ENCODE measurements around the gene SEC14L2.

DNA sequence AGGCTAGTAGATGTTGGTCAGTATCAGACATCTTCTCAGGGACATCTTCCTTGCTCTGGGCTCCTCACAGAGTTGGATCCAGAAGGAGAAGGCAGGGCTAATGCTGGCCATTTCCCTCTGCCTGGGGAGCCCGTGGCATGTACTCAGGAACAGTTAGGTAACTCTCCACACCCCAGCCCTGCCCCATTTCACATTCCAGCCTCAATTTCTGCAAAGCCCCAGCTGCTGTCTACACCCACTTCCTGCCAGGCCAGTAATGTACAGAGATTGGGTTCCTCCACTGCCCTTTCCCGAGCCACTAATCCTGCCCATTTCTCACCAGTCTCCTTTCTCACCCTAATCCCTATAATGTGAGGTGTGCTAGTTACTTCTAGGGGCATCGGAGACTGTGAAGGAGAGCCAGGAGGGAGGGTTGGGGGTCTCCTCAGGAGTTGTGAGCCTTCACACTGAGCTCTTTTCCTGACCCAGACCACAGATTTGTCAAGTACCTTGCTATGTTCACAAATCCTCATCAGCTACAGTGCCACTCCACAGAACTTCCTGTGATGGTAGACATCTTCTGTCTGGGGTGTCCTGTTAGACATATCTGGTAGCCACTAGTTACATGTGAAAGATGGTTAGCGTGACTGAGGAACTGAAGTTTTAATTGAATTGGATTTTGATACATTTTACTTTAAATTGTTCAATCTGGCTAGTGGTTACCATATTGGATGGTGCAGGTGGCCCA, 76.3 kb downstream of the SEC14L2 start:
- TF ChIP-seq EP300 (IDR thresholded peaks at IDR 0.05) (no peak), POLR2A (IDR thresholded peaks at IDR 0.05) (no peak), CTCF (IDR thresholded peaks at IDR 0.05) (no peak)

Measured in sigmoid colon (tissue), 4 donors.